ENCODE measurements around the gene FGF22.

- no peak for TF ChIP-seq ZBTB7B (CRISPR knock-in tag; IDR thresholded peaks at IDR 0.05)
- TF ChIP-seq PHF8 (CRISPR knock-in tag; IDR thresholded peaks at IDR 0.05) = no peak
- no peak for TF ChIP-seq SMAD3 (CRISPR knock-in tag; IDR thresholded peaks at IDR 0.05)
- no peak for TF ChIP-seq SP1 (IDR thresholded peaks at IDR 0.05)
- no peak for TF ChIP-seq SP1 (CRISPR knock-in tag; IDR thresholded peaks at IDR 0.05)
- no peak for TF ChIP-seq RNF219 (CRISPR knock-in tag; IDR thresholded peaks at IDR 0.05)
- TF ChIP-seq ZNF34 (CRISPR knock-in tag; IDR thresholded peaks at IDR 0.05; ENCODE audit: borderline replicate concordance) = no peak
Measured at GRCh38 chr19:596263-596655, 43.4 kb upstream of the FGF22 start.
